ENCODE results near the gene AKT1.
"Not testable (repeated sequence)": the region's sequence is repeated elsewhere in the genome, so short reads cannot be mapped to it uniquely, and the experiment has no call there.

The AKT1 gene

GRCh38 chr14:104816616-104816884 is 21.0 kb upstream of the AKT1 start:
- H2BK120ac ChIP-seq (ENCODE audit: insufficient read depth, low read length, poor library complexity), result peak overlapping the region; percentile 2
- H4K91ac ChIP-seq (ENCODE audit: low read depth, low read length), result peak overlapping the region; percentile 94
- peak overlapping the region; percentile 98 for H4K12ac ChIP-seq (ENCODE audit: low read depth, low read length)
- H3K4me2 ChIP-seq (ENCODE audit: low read length), result peak overlapping the region; percentile 93
- peak overlapping the region; percentile 97 for H3K9ac ChIP-seq (ENCODE audit: low read length)
- no peaks in the 10 kb centered on the region for H3K27me3 ChIP-seq (ENCODE audit: insufficient read depth, low read length)
- H2AK5ac ChIP-seq (ENCODE audit: low read length), result peak overlapping the region; percentile 84
- H3K4me1 ChIP-seq (ENCODE audit: control insufficient read depth in 1 of 2, insufficient read depth in 2 of 2, low read length in 2 of 2), result peaks cover 4 to 9% of the 10 kb centered on the region in 2 experiments
- peak overlapping the region; percentile 97 for H2AFZ ChIP-seq (ENCODE audit: insufficient read depth, low read length, poor library complexity)
- peak overlapping the region; percentile 71 for H3K4ac ChIP-seq (ENCODE audit: low read depth, low read length)
- no peak for DNase-seq
- H3K79me1 ChIP-seq (ENCODE audit: low read length), result peaks cover 12% of the 10 kb centered on the region
- H3K4me3 ChIP-seq (ENCODE audit: low read depth, low read length), result peak overlapping the region; percentile 93
- H3K23ac ChIP-seq (ENCODE audit: low read length), result no peak overlapping the region
- peak overlapping the region; percentile 98 for H3K14ac ChIP-seq (ENCODE audit: low read length)
- H4K8ac ChIP-seq (ENCODE audit: low read depth, low read length), result peak overlapping the region; percentile 100
- H2BK12ac ChIP-seq (ENCODE audit: low read length), result no peak overlapping the region
- no peaks in the 10 kb centered on the region for H3K36me3 ChIP-seq (ENCODE audit: control insufficient read depth in 1 of 2, insufficient read depth in 2 of 2, low read length in 2 of 2)
- WGBS (ENCODE audit: extremely low coverage, insufficient coverage, insufficient read length), result no CpG with 5 or more reads among the region's 8 CpGs
- H2BK5ac ChIP-seq (ENCODE audit: low read depth, low read length, poor library complexity), result peak overlapping the region; percentile 80
- H3K18ac ChIP-seq (ENCODE audit: low read length), result peak overlapping the region; percentile 99
- peaks cover 10% of the 10 kb centered on the region for H3K79me2 ChIP-seq (ENCODE audit: control insufficient read depth, insufficient read depth, low read length, poor library complexity)
- H3K9me3 ChIP-seq (ENCODE audit: insufficient read depth, low read depth, low read length), result peaks cover 4% of the 10 kb centered on the region
- H3K27ac ChIP-seq (ENCODE audit: low read depth, low read length), result no peak overlapping the region

GRCh38 chr14:104814701-104815100 is 19.2 kb upstream of the AKT1 start:
- H3K4me3 ChIP-seq (ENCODE audit: low read depth, low read length); H3K4ac ChIP-seq (ENCODE audit: low read depth, low read length); H3K36me3 ChIP-seq (ENCODE audit: control insufficient read depth in 1 of 2, insufficient read depth in 2 of 2, low read length in 2 of 2); H2AFZ ChIP-seq (ENCODE audit: insufficient read depth, low read length, poor library complexity); H4K91ac ChIP-seq (ENCODE audit: low read depth, low read length); H3K4me1 ChIP-seq (ENCODE audit: control insufficient read depth in 1 of 2, insufficient read depth in 2 of 2, low read length in 2 of 2); H3K27me3 ChIP-seq (ENCODE audit: insufficient read depth, low read length); H3K14ac ChIP-seq (ENCODE audit: low read length); H3K9me3 ChIP-seq (ENCODE audit: insufficient read depth, low read depth, low read length); H4K12ac ChIP-seq (ENCODE audit: low read depth, low read length); H3K27ac ChIP-seq (ENCODE audit: low read depth, low read length); H4K8ac ChIP-seq (ENCODE audit: low read depth, low read length); DNase-seq; H2BK12ac ChIP-seq (ENCODE audit: low read length); H3K23ac ChIP-seq (ENCODE audit: low read length); H2BK120ac ChIP-seq (ENCODE audit: insufficient read depth, low read length, poor library complexity); H2AK5ac ChIP-seq (ENCODE audit: low read length); H2BK5ac ChIP-seq (ENCODE audit: low read depth, low read length, poor library complexity); H3K18ac ChIP-seq (ENCODE audit: low read length); H3K9ac ChIP-seq (ENCODE audit: low read length); H3K4me2 ChIP-seq (ENCODE audit: low read length): not testable (repeated sequence)
- H3K79me2 ChIP-seq (ENCODE audit: control insufficient read depth, insufficient read depth, low read length, poor library complexity), result peaks cover 10% of the 10 kb centered on the region
- peaks cover 12% of the 10 kb centered on the region for H3K79me1 ChIP-seq (ENCODE audit: low read length)
- WGBS (ENCODE audit: extremely low coverage, insufficient coverage, insufficient read length), result no CpG with 5 or more reads among the region's 15 CpGs

GRCh38 chr14:104813286-104813685 is 17.7 kb upstream of the AKT1 start:
- Histone ChIP-seq H3K9ac (ENCODE audit: low read length) (no peak overlapping the region), H3K4me2 (ENCODE audit: low read length) (no peak overlapping the region), H2AFZ (ENCODE audit: insufficient read depth, low read length, poor library complexity) (no peak overlapping the region), H3K14ac (ENCODE audit: low read length) (no peak overlapping the region), H2BK120ac (ENCODE audit: insufficient read depth, low read length, poor library complexity) (no peak overlapping the region), H3K4me1 (ENCODE audit: control insufficient read depth in 1 of 2, insufficient read depth in 2 of 2, low read length in 2 of 2) (peaks cover 4 to 9% of the 10 kb centered on the region in 2 experiments), H3K27ac (ENCODE audit: low read depth, low read length) (no peak overlapping the region), H2AK5ac (ENCODE audit: low read length) (no peak overlapping the region), H3K79me1 (ENCODE audit: low read length) (peaks cover 12% of the 10 kb centered on the region), H3K23ac (ENCODE audit: low read length) (no peak overlapping the region), H4K91ac (ENCODE audit: low read depth, low read length) (no peak overlapping the region), H3K79me2 (ENCODE audit: control insufficient read depth, insufficient read depth, low read length, poor library complexity) (peaks cover 10% of the 10 kb centered on the region), H4K12ac (ENCODE audit: low read depth, low read length) (no peak overlapping the region), H3K18ac (ENCODE audit: low read length) (no peak overlapping the region), H2BK5ac (ENCODE audit: low read depth, low read length, poor library complexity) (no peak overlapping the region), H3K36me3 (ENCODE audit: control insufficient read depth in 1 of 2, insufficient read depth in 2 of 2, low read length in 2 of 2) (no peaks in the 10 kb centered on the region), H3K27me3 (ENCODE audit: insufficient read depth, low read length) (no peaks in the 10 kb centered on the region), H3K4me3 (ENCODE audit: low read depth, low read length) (no peak overlapping the region), H3K9me3 (ENCODE audit: insufficient read depth, low read depth, low read length) (no peaks in the 10 kb centered on the region), H2BK12ac (ENCODE audit: low read length) (no peak overlapping the region), H4K8ac (ENCODE audit: low read depth, low read length) (no peak overlapping the region), H3K4ac (ENCODE audit: low read depth, low read length) (no peak overlapping the region)
- no CpG with 5 or more reads among the region's 7 CpGs for WGBS (ENCODE audit: extremely low coverage, insufficient coverage, insufficient read length)
- DNase-seq, result peak in 1 of 2 donors; percentile 14

GRCh38 chr14:104810316-104810715 is 14.8 kb upstream of the AKT1 start:
- H2AFZ ChIP-seq (ENCODE audit: insufficient read depth, low read length, poor library complexity), result no peak overlapping the region
- H4K12ac ChIP-seq (ENCODE audit: low read depth, low read length), result no peak overlapping the region
- no peak overlapping the region for H2BK12ac ChIP-seq (ENCODE audit: low read length)
- peaks cover 0 to 2% of the 10 kb centered on the region in 2 experiments for H3K4me1 ChIP-seq (ENCODE audit: control insufficient read depth in 1 of 2, insufficient read depth in 2 of 2, low read length in 2 of 2)
- H3K9me3 ChIP-seq (ENCODE audit: insufficient read depth, low read depth, low read length), result peaks cover 1% of the 10 kb centered on the region
- no peaks in the 10 kb centered on the region for H3K36me3 ChIP-seq (ENCODE audit: control insufficient read depth in 1 of 2, insufficient read depth in 2 of 2, low read length in 2 of 2)
- H3K4me2 ChIP-seq (ENCODE audit: low read length), result no peak overlapping the region
- peaks cover under 1% of the 10 kb centered on the region for H3K79me1 ChIP-seq (ENCODE audit: low read length)
- no peak overlapping the region for H3K4me3 ChIP-seq (ENCODE audit: low read depth, low read length)
- no peak overlapping the region for H3K18ac ChIP-seq (ENCODE audit: low read length)
- no peak overlapping the region for H3K9ac ChIP-seq (ENCODE audit: low read length)
- no peak overlapping the region for H3K14ac ChIP-seq (ENCODE audit: low read length)
- no peak overlapping the region for H4K8ac ChIP-seq (ENCODE audit: low read depth, low read length)
- no peak for DNase-seq
- no peaks in the 10 kb centered on the region for H3K79me2 ChIP-seq (ENCODE audit: control insufficient read depth, insufficient read depth, low read length, poor library complexity)
- H2BK120ac ChIP-seq (ENCODE audit: insufficient read depth, low read length, poor library complexity), result no peak overlapping the region
- H3K23ac ChIP-seq (ENCODE audit: low read length), result no peak overlapping the region
- H3K4ac ChIP-seq (ENCODE audit: low read depth, low read length), result no peak overlapping the region
- no peak overlapping the region for H2AK5ac ChIP-seq (ENCODE audit: low read length)
- H3K27me3 ChIP-seq (ENCODE audit: insufficient read depth, low read length), result no peaks in the 10 kb centered on the region
- H2BK5ac ChIP-seq (ENCODE audit: low read depth, low read length, poor library complexity), result no peak overlapping the region
- no peak overlapping the region for H3K27ac ChIP-seq (ENCODE audit: low read depth, low read length)
- no CpG with 5 or more reads among the region's 11 CpGs for WGBS (ENCODE audit: extremely low coverage, insufficient coverage, insufficient read length)
- no peak overlapping the region for H4K91ac ChIP-seq (ENCODE audit: low read depth, low read length)

Measured in trophoblast cell (in vitro differentiated cells and primary cell).